Measurements from ENCODE around the gene ADCY5.

Gene ADCY5

DNA sequence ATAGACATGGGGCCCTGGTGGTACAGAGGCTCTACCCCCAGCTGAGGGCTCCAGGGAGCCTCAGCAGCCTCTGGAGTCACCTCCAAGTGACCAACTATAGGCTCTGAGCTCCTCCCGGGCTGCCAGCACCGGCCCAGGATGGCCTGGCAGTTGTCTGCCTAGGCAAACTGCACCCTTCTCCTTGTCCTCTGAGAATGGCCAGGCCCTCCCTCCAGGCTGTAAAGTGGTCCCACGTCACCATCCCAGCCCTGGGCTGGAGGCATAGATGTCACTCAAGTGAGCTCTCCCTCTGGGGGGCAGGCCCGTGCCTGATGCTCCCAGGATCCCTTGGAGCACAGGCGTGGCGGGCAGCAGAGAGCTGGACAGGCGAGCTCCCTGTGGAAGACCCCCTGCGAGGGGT is 127.1 kb downstream of the ADCY5 start:
- DNase-seq = no peak

DNA sequence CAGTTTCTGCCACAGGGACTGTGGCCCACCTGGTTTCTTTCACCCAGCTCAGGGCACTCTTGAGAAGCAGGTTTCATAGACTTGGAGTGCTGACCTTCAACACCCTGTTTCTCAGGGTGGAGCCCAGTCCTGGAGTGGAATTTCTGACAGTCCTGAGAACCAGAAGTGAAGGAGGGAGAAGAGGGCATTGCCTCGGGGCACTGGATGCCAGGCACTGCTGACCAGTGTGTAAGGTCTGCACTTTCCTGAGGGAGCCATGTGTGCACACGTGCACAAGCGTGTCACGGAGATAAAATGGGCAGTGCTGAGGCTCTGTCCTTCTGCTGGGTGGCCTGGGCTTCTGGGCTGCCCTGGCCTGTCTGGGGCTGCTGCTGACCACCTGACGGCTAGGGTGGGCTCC is 128.7 kb downstream of the ADCY5 start:
- no peak for DNase-seq

DNA sequence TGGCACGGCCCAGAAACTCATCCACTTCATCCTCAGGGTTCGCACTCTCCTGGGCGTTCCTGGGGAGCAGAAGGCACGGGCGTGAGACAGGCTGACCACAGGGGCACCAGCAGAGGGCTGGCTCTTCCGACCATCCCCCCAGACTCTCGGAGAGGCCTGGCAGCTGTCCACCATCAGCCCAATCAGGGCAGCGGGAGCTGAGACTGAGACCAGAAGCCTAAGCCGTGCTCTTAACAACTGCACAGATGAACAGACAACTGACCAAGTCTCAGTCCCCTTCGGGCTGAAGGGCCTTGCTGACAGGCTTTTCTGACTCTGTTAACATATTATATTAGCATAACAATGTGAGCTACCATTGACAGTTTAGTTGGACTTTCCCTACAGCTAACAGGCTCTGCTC is 129.1 kb downstream of the ADCY5 start:
- no peak for DNase-seq

DNA sequence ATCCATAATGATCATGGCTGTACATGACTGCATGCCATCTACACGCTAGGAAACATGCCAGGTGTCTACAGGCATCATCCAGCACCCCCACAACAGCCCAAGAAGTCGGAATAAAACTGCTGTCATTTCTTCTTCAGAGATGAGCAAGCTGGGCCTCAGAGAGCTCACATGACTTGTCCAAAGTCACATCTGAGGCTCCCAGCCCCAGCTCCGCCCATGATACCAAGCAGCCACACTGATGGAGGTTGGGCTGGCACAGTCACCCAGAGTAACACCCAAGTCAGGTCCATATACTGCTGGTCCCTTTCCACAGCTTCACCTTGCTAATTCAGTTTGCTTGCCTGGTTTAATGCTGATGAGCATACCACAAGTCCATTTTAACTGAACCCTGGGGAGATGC is 130.5 kb downstream of the ADCY5 start:
- no peak for DNase-seq

DNA sequence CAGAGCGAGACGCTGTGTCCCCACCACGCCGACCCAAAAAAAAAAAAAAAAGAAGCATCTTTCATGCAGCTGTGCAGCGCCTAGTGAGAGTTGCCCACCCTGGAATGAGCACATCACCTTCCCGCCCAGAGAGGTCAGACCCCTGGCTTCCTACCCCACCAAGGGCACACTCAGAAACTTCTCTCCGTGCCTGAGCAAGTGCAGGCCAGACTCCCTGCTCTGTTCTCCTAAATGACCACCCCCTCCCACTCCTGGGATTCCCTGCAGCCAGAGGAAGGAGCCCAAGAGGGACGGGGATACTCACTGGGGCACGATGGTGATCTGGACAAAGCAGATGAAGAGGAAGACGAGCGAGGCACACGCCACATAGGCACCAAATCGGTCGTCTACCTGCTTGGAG is 131.2 kb downstream of the ADCY5 start:
- no peak for DNase-seq

DNA sequence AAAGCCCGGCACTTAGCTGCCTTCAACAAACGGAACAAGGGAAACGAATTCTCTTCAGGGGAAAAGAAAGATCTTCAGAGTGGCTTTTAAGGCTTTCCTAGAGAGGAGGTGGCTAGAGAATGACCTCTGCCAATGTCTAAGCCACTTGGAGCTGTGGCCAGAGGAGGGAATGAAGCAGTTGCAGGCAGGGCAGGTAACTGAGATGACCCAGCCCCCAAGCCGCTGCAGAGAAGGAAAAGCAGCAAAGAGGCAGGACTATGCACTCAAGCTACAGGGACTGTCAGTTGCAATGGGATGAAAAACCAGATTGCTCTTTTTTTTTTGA is 133.7 kb downstream of the ADCY5 start:
- no peak for DNase-seq

DNA sequence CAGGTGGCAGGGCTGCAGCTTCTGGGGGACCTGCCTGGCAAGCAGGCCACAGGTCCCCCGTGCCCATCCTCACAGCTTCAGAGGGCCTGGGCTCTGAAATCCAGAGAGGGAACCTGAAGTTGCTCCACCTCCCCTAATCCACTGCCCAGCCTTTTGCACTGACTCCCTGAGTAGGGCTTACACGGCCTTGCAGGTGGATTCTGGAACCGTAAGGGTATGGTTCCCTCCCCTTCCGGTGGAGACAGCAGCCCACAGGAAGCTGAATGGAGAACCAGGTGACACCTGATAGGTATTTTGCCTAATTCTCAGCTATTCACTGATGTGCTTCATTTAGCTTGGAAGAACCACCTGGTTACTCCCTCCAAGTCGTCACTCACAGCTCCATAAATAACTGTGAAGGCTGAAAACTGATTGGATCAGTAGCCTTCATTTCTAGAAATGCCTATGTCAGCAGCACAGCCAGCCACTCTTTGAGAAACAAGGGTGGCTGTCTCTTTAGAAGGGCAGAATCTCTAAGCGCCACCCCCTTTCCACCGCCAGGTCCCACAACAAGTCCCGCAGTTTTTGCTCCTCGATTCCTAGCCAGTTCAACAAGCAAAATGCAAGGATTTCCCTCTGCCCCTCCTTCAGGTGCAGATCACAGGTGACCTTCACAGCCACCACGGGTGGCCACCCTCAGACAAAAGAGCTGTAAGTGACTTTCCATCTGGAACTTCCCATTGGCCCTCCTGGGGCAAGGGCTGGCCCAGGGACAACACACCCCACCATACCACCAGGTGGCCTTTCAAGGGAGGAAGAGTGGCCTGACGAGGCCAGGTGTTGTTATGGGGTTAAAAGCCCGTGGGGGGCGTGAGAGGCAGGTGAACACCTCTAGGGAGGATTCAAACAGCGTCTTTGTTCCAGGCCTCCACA is 134.3 kb downstream of the ADCY5 start:
- no peak for DNase-seq

DNA sequence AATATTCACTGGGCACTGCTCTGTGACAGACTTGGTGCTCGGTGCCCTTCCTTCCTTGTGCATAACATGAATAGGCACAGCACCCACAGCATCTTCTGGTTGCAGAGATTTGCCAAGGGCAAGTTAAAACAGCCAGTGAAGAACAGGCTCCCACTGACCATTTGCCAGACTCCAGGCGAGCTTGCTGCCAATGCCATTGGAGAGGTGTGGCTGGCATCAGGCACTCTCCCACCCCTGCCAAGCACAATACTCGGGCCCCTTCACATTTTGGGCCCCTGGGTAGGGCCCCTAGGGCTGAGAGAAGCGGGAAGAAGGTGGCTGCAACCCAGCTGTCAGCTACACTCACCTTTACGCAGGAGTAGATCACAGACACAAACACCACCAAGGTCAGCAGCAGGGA is 135.0 kb downstream of the ADCY5 start:
- no peak for DNase-seq

DNA sequence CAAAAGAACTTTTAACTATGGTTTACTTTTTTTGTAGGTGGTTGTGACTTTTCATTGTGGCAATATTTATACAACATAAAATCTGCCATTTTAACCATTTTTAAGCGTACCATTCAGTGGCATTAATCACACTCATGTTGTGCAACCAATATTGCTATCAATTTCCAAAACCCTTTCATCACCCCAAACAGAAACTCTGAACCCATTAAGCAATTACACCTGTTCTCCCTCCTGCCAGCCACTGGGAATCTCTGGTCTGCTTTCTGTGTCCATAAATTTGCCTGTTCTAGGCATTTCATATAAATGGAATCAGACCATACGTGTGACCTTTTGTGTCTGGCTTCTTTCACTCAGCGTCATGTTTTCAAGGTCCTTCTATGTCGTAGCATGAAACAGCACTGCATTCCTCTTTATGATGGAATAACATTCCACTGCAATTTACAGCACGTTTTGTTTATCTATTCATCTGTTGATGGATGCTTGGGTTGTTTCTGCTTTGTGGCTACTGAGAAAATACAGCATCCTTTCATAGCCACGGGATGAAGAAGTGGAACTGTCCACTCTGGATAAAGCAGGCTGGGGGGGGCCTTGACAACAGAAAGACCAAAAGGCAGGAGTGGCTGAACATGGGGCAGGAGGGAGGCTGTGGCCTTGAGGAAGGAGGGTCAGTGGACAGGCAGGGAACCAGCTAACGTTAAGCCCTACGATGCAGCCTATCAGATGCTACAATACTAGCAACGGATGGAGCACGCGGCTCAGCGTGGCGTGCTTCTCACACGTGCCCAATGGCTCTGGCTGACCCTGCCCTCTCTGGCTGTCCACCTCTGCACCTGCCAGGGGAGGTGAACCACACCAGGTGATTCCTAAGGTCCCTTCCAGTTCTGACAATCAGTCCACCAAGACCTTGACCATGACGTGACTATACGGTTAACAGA is 136.3 kb downstream of the ADCY5 start:
- no peak for DNase-seq

DNA sequence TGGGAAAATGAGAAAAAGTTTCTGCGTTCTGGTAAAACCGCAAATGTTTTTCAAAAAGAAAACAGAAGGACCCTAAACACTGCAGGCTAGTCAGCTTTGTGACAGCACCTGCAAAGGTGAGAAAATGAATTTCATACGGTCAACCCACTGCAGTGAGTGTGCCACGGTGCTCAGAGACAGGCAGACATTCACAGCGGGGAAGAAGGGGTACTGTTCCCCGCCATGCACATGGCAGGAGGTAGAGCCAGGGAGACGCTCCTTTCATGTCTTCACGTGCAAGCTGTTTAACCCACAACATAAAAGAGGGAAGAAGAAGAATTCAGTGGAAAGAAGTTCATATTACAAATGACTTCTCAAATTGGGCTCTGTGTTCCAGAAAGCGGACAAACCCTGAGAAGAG is 137.7 kb downstream of the ADCY5 start:
- DNase-seq = no peak

DNA sequence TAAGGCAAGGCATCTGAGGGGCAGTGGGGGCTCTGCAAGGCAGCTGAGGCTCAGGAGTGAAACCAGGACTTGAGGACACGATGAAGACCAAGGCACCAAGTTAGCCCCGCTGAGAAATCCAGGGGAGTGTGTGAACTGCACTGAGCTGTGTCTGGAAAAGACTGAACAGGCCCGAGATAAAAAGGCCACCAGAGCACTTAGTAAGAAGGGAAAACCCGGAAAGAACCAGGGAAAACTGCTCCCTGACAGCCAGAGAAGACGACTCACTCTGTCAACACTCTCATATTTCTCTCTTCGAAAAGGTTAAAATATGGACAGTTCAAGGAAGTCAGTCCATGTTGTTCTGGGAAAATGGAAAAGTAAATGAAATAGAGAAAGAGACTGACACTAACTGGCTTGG is 138.1 kb downstream of the ADCY5 start:
- DNase-seq = no peak

DNA sequence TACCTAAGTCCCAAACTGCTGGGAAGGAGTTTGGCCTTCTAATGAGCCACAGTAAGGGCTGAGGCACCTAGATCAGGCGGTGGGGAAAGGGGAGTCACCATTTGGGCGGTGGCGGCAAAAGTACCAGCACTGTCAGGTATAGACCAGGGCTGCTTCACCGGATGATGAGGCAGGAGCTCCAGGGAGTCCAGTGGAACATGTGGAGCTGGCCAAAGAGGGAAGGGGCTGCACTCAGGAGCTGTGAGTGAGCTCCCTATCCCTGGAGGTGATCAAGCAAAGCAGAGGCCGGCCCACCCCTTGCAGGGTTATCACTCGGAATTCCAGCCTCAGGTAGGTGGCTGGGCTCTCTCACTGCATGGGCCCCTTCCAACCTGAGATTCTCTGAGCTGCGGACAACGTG is 138.7 kb downstream of the ADCY5 start:
- no peak for DNase-seq

DNA sequence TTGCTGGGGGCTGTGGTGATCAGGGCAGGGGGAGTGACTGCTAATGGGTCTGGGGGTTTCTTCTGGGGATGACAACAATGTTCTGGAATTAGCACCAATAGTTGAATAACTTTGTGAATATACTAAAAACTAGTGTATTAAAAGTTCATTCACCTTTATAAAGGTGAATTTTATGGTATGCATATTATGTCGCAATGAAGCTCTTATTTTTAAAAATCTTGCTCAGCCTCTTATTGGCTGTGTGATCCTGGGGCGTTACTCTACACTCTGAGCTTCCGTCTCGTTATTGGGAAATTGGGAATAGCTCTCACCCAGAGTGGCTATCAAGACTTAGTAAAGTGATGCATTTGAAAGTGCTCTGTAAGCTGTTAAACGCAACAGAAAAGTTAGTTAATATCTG is 141.8 kb downstream of the ADCY5 start:
- DNase-seq = no peak

DNA sequence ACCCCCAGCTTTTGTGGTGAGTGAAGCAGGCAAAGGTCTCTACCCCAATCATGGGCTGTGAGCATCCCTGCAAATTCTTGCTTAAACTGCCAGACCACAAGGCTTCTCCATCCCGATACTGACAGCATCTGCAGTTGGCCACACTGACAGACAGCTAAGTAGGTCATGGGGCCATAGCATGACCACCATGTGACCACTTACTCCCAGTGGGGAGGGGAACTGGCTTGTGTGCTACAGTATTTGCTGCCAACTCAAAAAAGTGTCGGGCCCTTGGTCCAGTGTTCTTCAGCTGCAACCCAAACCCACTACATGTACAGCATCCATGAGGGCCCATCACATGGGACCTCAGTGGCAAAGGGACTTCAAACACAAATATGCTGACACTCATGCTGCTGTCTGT is 143.7 kb downstream of the ADCY5 start:
- DNase-seq = no peak

DNA sequence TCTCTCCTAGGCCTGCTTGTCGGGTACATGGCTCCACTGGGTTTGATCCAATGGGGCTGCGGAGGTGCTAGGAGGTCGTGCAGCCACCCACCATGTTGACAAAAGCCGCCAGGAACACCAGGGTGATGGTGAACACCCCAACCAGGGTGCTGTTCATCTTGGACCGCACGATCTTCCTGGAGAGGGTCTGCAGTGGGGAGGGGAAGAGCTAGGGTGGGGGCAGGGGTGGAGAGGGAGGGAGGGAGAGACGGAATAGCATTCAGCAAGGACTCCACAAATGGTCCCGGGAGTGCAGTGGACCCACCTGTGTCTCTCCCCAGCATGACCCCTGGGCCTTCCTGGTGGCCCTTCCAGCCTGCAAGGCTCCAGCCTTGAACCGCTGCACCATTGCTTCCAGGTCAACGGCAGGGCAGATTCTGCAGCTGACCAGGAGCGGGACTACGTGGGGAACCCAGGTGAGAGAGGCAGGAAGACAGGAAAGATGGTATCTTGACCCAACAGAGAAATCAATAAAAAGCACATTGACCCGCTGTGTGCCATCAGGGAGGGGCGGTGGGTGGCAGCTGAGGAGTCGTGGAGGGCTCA is 144.8 kb downstream of the ADCY5 start:
- DNase-seq = no peak

DNA sequence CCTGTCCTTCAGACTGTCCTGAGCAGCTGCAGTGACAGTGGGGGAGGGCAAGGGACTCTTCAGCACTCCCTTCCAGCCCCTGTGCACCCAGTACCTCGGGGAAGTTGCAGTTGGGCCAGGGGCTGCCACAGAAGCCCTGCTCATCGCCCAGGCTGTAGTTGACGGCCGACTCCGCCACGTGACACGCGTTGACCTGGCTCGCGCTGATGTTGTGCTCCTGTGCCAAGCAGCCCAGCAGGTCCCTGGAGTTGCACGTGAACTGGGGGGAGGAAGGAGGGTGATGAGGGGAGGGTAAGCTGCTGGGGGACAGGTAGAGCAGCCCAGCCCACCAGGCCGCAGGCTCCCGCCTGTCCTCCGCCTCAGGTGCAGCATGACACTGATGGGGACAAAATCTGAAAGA is 145.9 kb downstream of the ADCY5 start:
- DNase-seq = no peak

DNA sequence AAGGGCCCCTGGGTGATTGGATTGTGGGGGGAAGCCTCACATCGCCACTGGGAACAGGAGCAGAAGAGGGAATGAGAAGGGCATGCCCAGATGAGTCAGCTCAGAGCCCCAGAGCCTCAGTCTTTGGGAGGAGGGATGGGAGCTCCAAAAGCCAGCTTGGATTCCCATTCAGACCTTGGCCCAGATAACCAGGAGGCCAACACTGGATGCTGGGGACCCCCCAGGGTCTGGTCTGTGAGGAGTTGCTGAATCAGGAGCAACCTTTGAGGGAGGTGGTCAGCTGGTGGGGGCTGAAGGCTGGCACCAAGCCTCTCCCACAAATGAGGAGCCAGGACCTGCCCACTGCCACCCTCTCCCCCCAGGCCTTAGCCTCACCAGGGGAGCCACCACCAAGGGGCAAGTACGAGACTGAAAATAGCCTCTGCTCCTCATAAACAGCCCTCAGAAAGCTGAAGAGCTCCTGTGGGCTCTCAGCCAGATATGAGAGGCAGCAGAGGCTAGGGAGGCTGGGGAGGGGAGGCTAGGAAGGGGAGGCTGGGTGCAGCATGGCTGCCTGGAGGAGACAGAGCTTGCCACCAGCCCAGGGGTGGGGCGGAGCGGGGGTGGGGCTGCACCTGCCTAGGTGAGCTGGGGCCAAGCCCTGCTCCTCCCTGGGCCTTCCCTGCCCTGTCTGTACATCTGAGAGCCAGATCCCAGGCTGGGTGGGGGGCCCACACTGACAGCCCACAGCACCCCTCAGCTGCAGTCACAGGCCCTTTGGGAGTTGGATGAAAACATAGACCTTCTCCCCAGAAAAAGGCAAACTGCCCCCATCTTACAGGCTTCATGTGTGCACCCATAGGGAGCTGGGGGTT is 147.3 kb downstream of the ADCY5 start:
- DNase-seq = no peak

DNA sequence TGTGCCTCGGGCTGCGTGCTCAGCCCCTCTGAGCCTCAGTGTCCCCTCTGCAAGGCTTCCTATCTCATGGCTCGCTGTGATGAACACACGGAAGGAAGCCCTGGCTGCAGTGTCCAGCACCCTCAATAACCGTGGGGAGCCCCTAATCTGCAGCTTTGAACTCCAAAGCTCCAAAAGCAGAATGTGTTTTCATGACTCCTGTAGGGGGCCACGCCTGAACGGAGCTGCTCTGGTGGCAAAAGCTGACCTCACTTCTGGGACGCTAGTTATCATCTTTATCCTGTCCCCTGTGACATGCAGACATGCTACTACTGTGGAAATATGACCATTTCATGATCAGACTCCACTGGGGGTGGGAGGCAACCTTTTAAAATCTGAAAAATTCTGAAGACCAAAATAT is 148.3 kb downstream of the ADCY5 start:
- DNase-seq = no peak

DNA sequence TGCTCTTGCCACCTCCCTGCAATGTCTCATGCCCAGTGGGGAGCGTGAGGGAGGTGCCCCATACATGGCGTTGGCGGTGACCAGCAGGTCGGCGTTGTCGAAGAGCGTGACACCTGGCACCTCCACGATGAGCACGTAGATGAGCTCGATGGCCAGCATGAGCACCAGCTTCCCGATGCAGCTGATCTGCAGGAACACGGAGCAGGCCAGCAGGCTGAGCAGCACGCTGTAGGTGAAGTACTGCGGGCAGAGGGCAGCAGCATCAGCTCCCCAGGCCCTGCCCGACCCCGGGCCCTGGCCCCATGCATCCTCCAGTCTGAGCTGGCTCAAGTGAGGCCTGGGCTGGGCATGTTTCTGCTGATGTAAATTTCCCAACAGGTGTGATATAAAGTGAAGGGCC is 148.8 kb downstream of the ADCY5 start:
- no peak for DNase-seq

DNA sequence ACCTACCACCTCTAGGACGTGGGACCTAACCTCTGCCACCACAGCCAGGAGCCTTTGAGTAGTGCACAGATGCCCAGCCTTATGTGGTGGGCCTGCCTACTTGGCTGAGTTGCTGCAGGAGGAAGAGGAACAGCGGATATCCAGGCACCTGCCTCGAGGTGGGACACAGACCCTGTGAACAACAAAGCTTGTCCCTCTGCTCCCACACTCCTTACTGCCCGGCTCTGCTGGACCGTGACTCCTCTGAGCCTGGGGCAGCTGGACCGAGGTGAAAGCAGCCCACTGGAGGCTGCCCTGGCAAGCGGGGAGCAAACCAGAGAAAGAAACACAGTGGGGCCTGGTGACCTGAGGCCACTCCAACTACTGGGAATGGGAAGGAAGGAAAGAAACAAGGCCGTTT is 149.3 kb downstream of the ADCY5 start:
- DNase-seq = no peak

DNA sequence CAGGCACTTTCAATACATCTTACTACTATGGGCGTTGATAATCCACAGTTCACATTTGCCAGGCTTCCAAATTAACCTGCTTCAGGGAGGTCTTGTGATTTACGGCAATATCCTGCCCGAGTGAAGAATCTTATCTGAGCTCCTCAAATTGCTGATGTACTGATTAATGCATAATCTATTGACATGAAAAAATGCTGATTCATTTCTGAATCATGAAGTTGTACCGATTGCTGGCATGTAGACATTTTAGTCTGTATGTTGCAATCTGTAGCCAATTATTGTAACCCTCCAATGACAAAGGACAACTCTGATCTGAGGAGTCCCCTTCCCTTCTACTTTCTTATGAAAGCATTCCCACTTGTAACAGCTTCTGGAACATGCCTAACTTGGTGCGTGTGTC is 150.0 kb downstream of the ADCY5 start:
- no peak for DNase-seq

DNA sequence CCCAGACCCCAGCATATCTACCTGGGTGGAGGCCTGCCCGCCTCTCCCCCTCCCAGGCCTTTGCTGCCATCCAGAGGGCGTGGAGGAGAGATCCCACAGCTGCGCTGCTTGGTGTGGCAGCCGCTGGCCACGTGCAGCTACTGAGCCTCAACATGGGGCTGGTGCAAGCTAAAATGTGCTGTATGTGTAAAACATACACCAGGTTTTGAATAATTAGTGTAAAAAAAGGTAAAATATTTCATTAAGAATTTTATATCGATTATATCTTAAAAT is 151.3 kb downstream of the ADCY5 start:
- no peak for DNase-seq
